ENCODE data around the gene ZNF683.
"Not testable (repeated sequence)": the region's sequence is repeated elsewhere in the genome, so short reads cannot be mapped to it uniquely, and the experiment has no call there.

Gene ZNF683

DNA sequence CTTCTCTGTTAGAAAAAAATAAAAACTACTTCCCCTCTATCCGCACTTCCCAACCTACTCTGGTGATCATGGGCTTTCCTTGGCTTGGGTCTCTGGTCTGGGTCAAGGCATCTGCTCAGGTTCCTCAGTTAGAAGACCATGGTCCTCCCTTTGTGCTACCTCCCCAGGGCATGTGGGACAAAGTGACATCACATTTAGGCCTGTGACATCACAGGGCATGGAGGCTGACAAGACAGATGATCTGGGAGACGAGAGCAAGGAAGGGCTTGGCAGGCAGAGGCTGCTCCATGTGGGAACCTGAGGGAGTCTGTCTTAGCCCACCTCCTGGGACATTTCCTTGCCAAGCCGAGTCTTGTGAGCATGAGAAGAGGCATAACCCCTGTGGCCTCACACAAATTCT, at the start of gene ZNF683:
TSS of gene ZNF683 (minus strand) at position 140 of the 400 bp plus-strand sequence. CDS start 4,179 bp downstream, outside the sequence.
- not testable (repeated sequence) for DNase-seq

DNA sequence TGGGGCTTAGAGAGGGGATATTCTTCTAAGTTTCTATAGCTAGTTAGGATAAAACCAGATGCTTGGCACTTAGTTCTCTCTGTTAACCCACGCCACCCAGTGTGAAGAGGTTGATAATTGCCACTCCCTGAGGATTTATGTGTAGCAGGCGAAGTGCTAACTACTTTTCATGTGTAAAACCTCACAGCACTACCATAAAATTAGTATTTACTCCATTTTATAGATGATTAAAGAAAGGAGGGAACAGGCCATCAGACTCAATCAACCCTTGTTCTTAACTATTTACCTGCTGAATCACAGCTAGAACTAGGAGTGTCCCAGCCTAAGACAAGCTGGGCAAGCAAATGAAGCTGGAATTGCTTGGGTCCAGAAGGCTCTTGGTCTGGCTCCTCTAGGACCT, 46.9 kb upstream of the ZNF683 start:
- no peak for DNase-seq

- no peak for DNase-seq
These were observed 46.4 kb upstream of the ZNF683 start for GRCh38 chr1:26418865-26419349.

DNA sequence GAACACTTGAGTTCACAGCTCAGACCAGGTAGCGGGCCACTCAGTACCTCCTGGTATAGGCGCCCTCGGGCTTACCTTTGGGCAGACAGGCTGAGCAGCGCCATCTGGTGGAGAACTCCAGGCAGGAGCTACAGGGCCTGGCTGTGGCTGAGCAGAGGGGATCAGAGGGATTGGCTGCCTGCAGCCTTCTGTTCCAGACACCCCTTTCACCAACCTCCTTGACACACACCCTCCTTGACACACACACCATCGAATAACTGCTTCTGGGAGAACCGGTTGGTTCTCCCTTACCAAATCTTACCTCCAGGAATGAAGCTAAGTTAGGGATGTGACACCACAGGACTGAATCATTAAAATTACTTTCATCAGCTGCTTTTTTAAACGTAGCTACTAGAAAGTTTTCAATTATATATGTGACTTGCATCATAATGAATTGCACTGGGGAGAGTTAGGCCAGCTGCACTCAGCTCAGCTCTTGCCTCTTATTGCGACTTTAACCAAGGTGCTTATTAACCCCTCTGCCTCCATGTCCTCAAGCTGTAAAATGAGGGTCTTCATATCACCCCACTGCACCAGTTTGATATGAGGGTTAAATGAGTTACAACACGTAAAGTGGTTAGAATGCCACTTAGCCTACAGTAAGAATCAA, 44.7 kb upstream of the ZNF683 start:
- peak in 1 of 2 experiments; percentile 25 for DNase-seq

GRCh38 chr1:26413031-26413430, 40.5 kb upstream of the ZNF683 start:
- DNase-seq = no peak

DNA sequence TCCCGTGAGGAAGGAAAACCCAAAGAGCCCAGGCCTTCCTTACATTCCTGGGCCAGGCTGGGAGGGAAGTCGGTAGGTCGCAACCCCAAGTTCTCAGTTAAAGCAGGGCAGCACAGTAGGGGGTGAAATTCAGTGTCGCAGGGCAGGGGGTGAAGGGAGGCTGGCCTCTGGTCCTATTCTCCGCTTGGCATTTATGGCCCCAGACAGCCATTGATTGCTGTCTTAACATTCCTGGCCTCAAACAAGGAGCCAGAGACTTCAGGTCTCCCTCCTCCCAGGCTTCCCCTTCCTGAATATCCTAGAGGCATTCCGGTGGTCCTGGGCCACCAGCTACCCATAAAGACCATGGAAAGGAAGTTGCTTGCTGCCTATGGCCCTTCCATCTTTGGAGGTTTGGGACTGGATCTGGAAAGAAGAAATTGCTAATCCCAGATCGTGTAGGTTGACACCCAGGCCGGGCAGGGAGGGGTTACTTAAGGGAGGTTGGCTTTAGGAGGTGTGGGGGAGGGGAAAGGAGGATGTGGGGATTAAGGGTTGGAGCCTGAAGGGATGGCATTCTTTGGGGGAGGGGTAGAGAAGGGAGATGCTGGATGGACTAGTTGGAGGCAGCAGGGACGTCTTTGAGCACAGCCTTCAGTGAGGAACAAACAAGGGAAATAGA, 39.8 kb upstream of the ZNF683 start:
- no peak for DNase-seq

DNA sequence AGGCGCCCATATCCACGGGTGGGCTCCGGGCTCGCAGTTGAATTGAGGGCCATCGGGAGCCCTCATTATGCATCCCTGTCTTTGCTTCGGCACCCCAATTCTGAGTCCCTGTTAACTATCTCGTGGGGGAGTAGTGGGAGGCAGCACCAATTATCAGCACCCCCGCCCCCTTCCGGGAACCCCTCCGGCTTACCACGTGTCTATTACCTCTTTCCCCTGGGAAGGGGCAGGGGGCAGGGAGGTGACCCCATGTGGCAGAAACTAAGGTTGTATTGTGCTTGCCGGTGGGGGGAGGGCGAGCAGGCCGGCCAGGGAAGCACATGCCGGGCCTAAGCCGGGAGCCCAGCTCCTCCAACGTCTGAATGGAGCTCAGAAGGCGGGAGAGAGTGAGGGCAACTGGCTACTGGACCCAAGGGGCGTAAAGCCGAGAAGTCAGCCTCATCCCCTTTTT, 39.1 kb upstream of the ZNF683 start:
- no peak for DNase-seq

- DNase-seq = no peak
These were observed 38.4 kb upstream of the ZNF683 start, which contains the start of gene LIN28A for GRCh38 chr1:26410706-26411623. Gene LIN28A (plus strand): TSS chr1:26410817. CDS start chr1:26410892, 75 bp downstream.

GRCh38 chr1:26409191-26409807, 36.7 kb upstream of the ZNF683 start:
- DNase-seq = no peak

DNA sequence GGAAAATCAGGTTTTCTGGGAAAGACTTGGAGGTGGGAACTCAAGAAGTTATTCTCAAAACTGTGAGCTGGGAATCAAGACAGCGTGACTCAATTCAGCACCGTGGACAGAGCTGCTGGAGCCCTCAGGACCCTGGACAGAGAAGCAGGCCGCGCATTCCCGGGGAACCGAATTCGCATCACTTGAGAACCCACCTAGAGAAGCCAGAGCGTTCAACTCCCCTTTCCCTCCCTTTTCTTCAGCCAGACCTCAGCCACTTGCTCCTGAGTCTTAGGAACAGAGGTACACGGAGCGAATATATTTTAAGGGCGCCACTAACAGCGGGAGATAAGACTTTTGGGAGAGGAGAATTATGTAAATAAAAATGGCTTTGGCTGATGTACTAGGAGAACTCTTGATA, 36.1 kb upstream of the ZNF683 start:
- no peak for DNase-seq

DNA sequence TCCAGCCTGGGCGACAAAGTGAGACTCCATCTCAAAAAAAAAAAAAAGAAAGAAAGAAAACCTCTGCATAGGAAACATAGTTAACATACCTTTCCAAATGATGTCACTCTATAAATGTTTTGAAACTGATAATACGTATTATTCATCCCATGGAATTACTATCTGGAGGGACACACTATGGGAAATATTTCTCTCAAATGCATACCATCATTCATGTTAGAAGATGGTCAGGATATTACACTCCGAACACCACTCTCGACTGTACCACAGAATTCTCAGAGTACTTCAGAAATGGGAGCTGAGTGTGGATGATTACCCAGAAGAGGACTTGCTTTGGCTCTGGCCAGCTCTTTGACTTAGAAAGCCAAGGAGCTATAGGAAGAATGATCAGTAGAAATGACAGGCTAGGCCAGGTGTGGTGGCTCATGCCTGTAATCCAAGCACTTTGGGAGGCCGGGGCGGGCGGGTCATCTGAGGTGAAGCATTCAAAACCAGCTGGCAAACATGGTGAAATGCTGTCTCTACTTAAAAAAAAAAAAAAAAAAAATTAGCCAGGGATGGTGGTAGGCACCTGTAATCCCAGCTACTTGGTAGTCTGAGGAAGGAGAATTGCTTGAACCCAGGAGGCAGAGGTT, 32.8 kb upstream of the ZNF683 start:
- no peak for DNase-seq

GRCh38 chr1:26404641-26405040, 32.1 kb upstream of the ZNF683 start:
- DNase-seq = no peak

- DNase-seq = no peak
These were observed 31.1 kb upstream of the ZNF683 start for GRCh38 chr1:26403656-26404055.

DNA sequence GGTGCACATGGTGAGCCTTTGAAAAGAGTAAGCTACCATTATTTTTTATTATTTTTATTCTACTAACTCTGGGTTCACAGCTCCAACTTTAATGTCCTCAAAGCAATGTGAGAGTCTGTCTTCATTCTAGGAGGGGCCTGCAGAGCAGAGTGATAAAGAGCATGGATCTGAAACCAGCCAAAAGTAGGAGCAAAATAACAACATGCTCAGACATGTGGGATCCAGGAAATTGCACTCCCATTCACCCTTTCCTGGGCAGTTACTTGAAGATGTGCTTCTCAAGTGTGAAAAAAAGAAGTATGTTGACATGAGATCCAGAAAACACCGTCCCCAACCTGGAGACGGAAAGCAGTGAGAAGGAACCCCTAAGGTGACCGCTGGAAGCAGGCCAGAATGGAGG, 29.3 kb upstream of the ZNF683 start:
- no peak for DNase-seq

- no peak for DNase-seq
These were observed 26.5 kb upstream of the ZNF683 start for GRCh38 chr1:26399034-26399433.

DNA sequence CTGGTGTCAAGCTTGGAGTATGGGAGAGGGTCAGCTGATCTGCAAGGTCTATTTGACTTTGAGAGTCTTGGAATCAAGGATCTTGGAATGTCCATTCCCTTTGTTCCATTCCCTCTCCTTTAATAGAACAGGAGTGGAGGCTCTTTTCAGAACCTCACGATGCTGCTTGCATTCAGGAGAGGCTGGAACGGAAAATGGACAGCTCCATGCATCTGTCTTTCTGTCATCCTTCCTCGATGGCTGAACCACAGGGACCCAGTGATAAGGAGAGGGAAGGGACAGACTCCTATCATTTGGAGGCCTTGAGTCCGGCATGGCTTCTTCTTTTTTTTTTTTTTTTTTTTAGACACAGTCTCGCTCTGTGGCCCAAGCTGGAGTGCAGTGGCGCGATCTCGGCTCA, 23.2 kb upstream of the ZNF683 start:
- DNase-seq = no peak

DNA sequence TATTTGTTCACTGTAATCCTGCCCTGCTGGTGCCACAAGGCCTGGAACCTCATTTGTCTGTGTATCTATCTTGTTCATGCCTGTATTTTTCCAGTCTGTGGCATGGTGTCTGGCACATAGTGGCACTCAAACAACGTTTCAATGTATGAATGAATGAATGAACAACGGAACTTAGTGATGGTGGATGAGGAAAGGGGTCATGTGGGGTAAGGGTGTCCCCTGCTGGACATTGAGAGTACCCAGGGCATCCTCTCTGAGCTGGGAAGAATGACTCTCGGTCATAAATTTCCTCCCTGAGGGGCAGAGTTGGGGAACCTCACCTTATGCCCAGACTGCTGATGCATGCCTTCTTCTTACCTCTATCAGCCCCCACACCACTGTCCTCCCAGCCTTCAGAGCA, 18.9 kb upstream of the ZNF683 start:
- DNase-seq = no peak

DNA sequence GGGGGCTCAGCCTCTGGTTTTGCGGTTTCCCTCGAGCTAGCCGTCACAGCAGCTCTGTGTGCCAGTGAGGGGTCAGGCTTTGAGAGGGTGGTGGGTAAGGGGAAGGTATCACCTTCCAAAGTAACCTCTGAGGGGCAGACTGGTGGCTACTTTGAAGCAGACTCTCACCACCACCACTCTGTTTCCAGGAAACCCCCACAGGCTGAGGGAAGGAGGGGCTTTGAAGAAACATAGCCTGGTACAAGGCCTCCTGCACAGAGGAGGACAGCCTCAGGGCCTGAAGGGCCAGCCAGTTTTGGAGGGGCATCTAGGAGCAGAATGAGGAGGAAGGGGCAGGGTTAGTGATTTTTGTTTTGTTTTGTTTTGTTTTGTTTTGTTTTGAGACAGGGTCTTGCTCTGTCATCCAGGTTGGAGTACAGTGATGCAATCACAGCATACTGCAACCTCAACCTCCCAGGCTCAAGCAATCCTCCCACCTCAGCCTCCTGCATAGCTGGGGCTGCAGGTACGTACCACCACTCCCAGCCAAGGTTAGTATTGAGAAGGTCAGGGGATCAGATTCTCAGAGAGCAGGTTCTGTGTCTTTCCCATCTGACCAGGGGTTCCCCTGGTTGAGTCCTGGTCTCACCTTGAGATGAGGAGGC, 17.2 kb upstream of the ZNF683 start:
- no peak for DNase-seq

DNA sequence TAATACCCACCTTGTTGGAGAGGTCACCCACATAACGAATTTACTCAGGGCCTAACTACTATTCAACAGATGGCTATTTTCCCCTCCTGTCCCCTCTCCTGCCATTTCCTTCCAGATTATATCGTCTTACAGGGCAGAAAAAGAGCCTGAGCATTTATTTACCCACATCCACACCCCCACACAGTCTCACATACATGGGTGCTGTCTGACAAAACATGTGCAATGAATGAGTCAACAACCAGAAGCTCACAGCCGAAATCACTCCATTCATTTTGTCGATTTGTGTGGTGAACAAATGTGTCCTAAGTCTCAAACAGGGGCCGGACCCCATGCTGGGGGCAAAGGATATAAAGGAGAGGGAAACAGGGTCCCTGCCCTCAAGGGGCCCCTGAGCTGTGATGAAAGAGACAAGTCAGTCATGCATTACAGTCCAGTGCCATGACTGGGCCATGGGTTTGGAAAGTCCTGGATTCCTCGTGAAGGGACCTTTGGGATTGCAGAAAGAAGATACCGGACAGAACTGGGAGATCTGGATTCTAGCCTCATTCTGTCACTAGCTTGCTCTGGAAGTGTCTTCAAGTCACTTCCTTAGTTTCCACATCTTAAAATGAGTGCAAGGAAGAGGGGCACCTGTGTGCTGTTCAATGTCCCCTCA, 16.4 kb upstream of the ZNF683 start:
- DNase-seq = no peak

GRCh38 chr1:26387447-26387846, 14.9 kb upstream of the ZNF683 start:
- DNase-seq = no peak

GRCh38 chr1:26385063-26385462, 12.5 kb upstream of the ZNF683 start:
- DNase-seq = not testable (repeated sequence)

Data from cerebellar nuclear complex (tissue), 1 donor.